ENCODE data around the gene PDLIM5.
"Not testable (repeated sequence)": the region's sequence is repeated elsewhere in the genome, so short reads cannot be mapped to it uniquely, and the experiment has no call there.

The PDLIM5 gene

DNA sequence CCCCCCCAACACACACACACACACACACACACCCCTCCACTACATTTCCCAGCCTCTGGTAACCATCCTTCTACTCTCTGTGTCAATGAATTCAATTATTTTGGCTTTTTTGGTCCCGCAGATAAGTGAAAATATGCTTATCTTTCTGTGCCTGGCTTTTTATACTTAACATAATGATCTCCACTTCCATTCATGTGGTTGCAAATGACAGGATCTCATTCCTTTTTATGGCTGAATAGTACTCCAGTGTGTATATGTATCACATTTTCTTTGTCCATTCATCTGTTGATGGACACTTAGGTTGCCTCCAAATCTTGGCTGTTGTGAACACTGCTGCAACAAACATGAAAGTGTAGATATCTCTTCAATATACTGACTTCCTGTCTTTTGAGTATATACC is 59.8 kb downstream of the PDLIM5 start:
- in situ Hi-C loops (cut with HindIII; ENCODE audit: low pct_ligation_motif_present, low sequenced_read_pairs), result no loop called here
- Histone ChIP-seq H3K27ac (no peak overlapping the region), H3K4me3 (ENCODE audit: low read depth, low read length) (no peak overlapping the region), H3K27me3 (replicated peaks) (no peaks in the 10 kb centered on the region), H3K36me3 (replicated peaks) (peaks cover 3% of the 10 kb centered on the region)
- DNase-seq, result no peak
- TF ChIP-seq, protein P1, sequence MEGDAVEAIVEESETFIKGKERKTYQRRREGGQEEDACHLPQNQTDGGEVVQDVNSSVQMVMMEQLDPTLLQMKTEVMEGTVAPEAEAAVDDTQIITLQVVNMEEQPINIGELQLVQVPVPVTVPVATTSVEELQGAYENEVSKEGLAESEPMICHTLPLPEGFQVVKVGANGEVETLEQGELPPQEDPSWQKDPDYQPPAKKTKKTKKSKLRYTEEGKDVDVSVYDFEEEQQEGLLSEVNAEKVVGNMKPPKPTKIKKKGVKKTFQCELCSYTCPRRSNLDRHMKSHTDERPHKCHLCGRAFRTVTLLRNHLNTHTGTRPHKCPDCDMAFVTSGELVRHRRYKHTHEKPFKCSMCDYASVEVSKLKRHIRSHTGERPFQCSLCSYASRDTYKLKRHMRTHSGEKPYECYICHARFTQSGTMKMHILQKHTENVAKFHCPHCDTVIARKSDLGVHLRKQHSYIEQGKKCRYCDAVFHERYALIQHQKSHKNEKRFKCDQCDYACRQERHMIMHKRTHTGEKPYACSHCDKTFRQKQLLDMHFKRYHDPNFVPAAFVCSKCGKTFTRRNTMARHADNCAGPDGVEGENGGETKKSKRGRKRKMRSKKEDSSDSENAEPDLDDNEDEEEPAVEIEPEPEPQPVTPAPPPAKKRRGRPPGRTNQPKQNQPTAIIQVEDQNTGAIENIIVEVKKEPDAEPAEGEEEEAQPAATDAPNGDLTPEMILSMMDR (IDR thresholded peaks at IDR 0.05; ENCODE audit: low read depth, low read length, missing control alignments), result no peak

DNA sequence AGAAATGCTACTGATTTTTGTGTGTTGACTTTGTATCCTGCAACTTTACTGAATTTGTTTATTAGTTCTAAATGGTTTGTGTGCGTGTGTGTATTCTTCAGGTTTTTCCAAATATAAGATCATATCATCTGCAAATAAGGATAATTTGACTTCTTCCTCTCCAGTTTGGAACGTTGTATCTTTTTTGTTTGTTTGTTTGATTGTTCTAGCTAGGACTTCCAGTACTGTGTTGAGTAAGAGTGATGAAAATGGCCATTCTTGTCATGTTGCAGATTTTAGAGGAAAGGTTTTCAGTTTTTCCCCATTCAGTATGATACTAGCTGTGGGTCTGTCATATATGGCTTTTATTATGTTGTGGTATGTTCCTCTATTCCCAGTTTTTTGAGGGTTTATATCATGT is 61.8 kb downstream of the PDLIM5 start:
- H3K27ac ChIP-seq; in situ Hi-C loops (cut with HindIII; ENCODE audit: low pct_ligation_motif_present, low sequenced_read_pairs); DNase-seq; H3K27me3 ChIP-seq (replicated peaks); H3K36me3 ChIP-seq (replicated peaks); H3K4me3 ChIP-seq (ENCODE audit: low read depth, low read length): not testable (repeated sequence)

DNA sequence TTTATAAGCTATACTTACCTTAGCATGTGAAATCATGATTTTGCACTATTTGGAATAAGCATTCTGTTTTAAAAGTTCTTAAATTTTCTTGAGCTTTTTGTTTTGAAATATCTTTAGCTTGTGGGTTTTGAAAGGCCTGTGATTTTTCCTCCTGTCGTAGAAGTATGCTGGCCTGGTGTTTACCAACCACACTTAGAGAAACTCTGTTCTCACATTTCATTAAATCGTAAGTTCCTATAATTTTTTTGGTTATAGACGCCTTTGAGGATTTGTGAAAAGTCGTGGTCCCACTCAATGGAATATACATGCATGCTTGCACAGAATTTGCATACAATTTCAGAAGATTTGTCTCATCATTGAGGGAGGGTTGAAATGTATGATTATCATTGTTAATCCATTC is 63.6 kb downstream of the PDLIM5 start:
- in situ Hi-C loops (cut with HindIII; ENCODE audit: low pct_ligation_motif_present, low sequenced_read_pairs), result no loop called here
- TF ChIP-seq, protein P1 (IDR thresholded peaks at IDR 0.05; ENCODE audit: low read depth, low read length, missing control alignments), result no peak
- no peak for DNase-seq

DNA sequence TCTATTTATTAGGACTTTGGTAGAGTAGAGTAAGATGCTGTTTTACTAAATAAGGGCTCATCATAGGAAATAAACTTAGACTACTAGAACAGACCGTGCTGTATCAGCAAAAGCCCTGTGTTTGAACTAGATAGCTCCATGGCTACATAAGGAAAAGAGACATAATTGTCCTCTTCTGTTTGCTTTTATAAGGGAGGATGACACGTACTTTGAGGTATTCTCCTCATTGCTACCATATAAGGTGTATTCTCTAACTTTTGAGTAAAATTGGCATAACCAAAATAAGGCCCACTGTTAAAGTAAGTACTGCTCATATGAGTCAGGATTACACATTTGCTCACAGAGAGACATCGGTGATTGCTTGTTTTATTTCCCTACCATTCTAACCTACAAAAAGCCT is 64.3 kb downstream of the PDLIM5 start:
- Histone ChIP-seq H3K27me3 (replicated peaks) (no peaks in the 10 kb centered on the region), H3K36me3 (replicated peaks) (peaks cover 4% of the 10 kb centered on the region), H3K4me3 (ENCODE audit: low read depth, low read length) (no peak overlapping the region), H3K27ac (peak overlapping the region; percentile 92)
- peak; percentile 66 for DNase-seq
- in situ Hi-C loops (cut with HindIII; ENCODE audit: low pct_ligation_motif_present, low sequenced_read_pairs), result no loop called here
- TF ChIP-seq, protein P1 (IDR thresholded peaks at IDR 0.05; ENCODE audit: low read depth, low read length, missing control alignments), result no peak

More for the DNA sequence above, 63.6 kb downstream of the PDLIM5 start:
- Histone ChIP-seq H3K27me3 (replicated peaks) (no peaks in the 10 kb centered on the region), H3K4me3 (ENCODE audit: low read depth, low read length) (no peak overlapping the region), H3K36me3 (replicated peaks) (peaks cover 4% of the 10 kb centered on the region), H3K27ac (peak overlapping the region; percentile 92)

DNA sequence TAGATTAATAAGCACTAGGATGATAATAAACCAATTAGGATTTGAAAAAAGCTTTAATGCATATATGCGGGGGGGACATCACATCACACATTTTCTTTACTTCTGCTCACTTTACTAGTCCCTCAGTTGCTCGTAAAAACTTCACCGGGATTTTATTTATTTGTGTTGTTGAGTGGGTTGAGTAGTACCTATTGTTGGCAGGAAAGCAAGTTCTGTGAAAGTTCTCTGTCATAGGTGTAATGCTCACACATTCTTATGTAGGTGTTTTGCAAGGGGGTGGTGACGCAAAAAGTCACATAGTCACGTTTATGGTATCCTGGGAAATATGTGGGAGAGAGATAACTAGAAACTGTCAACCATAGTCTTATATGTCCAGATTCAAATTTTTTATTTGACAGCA is 65.3 kb downstream of the PDLIM5 start:
- H3K36me3 ChIP-seq (replicated peaks), result peaks cover 4% of the 10 kb centered on the region
- peak; percentile 85 for DNase-seq
- H3K27me3 ChIP-seq (replicated peaks), result no peaks in the 10 kb centered on the region
- TF ChIP-seq, protein P1 (IDR thresholded peaks at IDR 0.05; ENCODE audit: low read depth, low read length, missing control alignments), result no peak
- in situ Hi-C loops (cut with HindIII; ENCODE audit: low pct_ligation_motif_present, low sequenced_read_pairs), result no loop called here
- H3K27ac ChIP-seq, result peak overlapping the region; percentile 92
- no peak overlapping the region for H3K4me3 ChIP-seq (ENCODE audit: low read depth, low read length)

DNA sequence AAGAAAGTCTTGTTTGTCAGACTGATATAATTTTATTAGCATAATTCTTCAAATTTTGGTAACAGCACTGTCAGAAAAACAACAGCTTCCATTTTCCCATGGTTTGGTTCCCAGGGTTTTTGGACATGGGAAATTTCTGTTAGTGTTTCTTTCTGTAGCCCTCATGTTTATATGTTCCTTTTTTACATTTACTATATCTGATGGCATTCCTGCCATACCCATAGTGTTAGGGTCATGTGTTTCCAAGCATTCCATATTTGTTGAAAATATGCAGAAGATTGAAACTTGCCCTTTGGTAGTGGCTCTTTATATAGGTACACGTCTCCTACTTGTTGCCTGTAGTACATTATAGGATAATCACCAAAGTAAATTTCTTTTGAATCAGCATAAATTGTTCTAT is 65.8 kb downstream of the PDLIM5 start:
- Histone ChIP-seq H3K27ac (peak overlapping the region; percentile 92), H3K27me3 (replicated peaks) (no peaks in the 10 kb centered on the region), H3K36me3 (replicated peaks) (peaks cover 4% of the 10 kb centered on the region), H3K4me3 (ENCODE audit: low read depth, low read length) (no peak overlapping the region)
- in situ Hi-C loops (cut with HindIII; ENCODE audit: low pct_ligation_motif_present, low sequenced_read_pairs), result no loop called here
- TF ChIP-seq, protein P1 (IDR thresholded peaks at IDR 0.05; ENCODE audit: low read depth, low read length, missing control alignments), result no peak
- peak; percentile 37 for DNase-seq
